K562 (cell line): ENCODE measurements around the gene STRN3. TPM values are rescaled to one million over a fixed set of nuclear protein-coding genes. Genes with fewer than 3 reads are reported as not detected.

ENCODE experiments used
- ATAC-seq: fragments of 200-7000 bp; cut with Tn5 transposase; 3 replicates; pipeline ENCODE4 v1.9.1; 2020; ENCODE audit warnings: moderate library complexity
- BruUV-seq: library from RNA; stranded (reverse); fragments of 400-500 nt; replicated peaks from 2 replicates; lab custom pipeline; 2021; lab: Mats Ljungman, UMichigan
- CTCF ChIA-PET: fragments of 300-600 bp; formaldehyde crosslinking; extraction: SDS; loops from one replicate; lab custom pipeline; 2021; ENCODE audit warnings: low intra/inter-chr PET ratio; lab: Yijun Ruan, JAX
- POLR2A ChIA-PET: fragments of 300-600, 350-650 bp; sonication (Branson Sonifier 250); formaldehyde crosslinking; extraction: SDS; loops from one replicate; lab custom pipeline; 2021; ENCODE audit warnings: antibody characterized with exemption, inconsistent platforms; lab: Yijun Ruan, JAX
- DNase-seq, 4 experiments: peaks; one replicate each; pipeline versions ENCODE4 v3.0.0 to v3.0.0-alpha.2; 2011 to 2018; ENCODE audit warnings: low spot score in 3 of 4, mixed read lengths in 3 of 4; ENCODE audit errors: extremely low read depth in 1 of 4
- FAIRE-seq: peaks from 2 replicates; lab custom pipeline; 2011; peaks lifted over from hg19 to GRCh38; lab: Jason Lieb, UNC
- H2AFZ ChIP-seq: 2 replicates; pipeline ENCODE4 v1.6.0; 2011; ENCODE audit warnings: low read depth, low read length, control low read depth, inconsistent platforms
- H3K27ac ChIP-seq: fragments of 200-600 bp; 3 replicates; pipeline ENCODE4 v1.8.0; 2011; ENCODE audit warnings: low read depth, mild to moderate bottlenecking, control low read depth, inconsistent platforms, low read length, moderate library complexity, mixed read lengths; ENCODE audit errors: extremely low read depth
- H3K27me3 ChIP-seq, 2 experiments: fragments of 300-600 bp in 1 of 2; 2 replicates in 1 of 2; 3 replicates in 1 of 2; pipeline versions ENCODE4 v1.6.0 to v1.8.0; 2011; ENCODE audit warnings: inconsistent platforms in 2 of 2, low read length in 2 of 2, mild to moderate bottlenecking in 1 of 2, mixed read lengths in 1 of 2, moderate library complexity in 1 of 2; ENCODE audit not compliant: control insufficient read depth in 2 of 2, insufficient read depth in 2 of 2
- H3K36me3 ChIP-seq: fragments of 300-600 bp; 3 replicates; pipeline ENCODE4 v1.8.0; 2011; ENCODE audit warnings: mild to moderate bottlenecking, low read length, inconsistent platforms; ENCODE audit not compliant: control insufficient read depth, insufficient read depth
- H3K4me1 ChIP-seq, 2 experiments: fragments of 200-600 bp in 1 of 2; replicated peaks in 1 of 2; 2 replicates in 1 of 2; 3 replicates in 1 of 2; pipeline versions ENCODE4 v1.5.1 to v1.8.0; 2011; ENCODE audit warnings: inconsistent platforms in 2 of 2, low read length in 2 of 2, mild to moderate bottlenecking in 1 of 2, mixed read lengths in 1 of 2, moderate library complexity in 1 of 2; ENCODE audit not compliant: control insufficient read depth in 2 of 2, insufficient read depth in 2 of 2
- H3K4me2 ChIP-seq: 2 replicates; pipeline ENCODE4 v1.6.1; 2011; ENCODE audit warnings: low read length, control low read depth, inconsistent platforms, mixed read lengths; ENCODE audit not compliant: insufficient read depth
- H3K4me3 ChIP-seq: fragments of 200-600 bp; sonication (generic), shearing (Covaris generic); 2 replicates; pipeline ENCODE4 v1.5.1; 2016; ENCODE audit warnings: control low read depth, inconsistent platforms
- H3K79me2 ChIP-seq: fragments of 200-600 bp; 3 replicates; pipeline ENCODE4 v1.8.0; 2011; ENCODE audit warnings: low read length, inconsistent platforms; ENCODE audit not compliant: control insufficient read depth, insufficient read depth
- H3K9ac ChIP-seq, 2 experiments: 2 replicates each; pipeline versions ENCODE4 v1.6.0 to v1.6.1; 2011; ENCODE audit warnings: low read depth in 2 of 2, low read length in 2 of 2, control low read depth in 1 of 2, inconsistent platforms in 1 of 2, mild to moderate bottlenecking in 1 of 2, mixed read lengths in 1 of 2; ENCODE audit not compliant: insufficient read depth in 1 of 2
- H3K9me1 ChIP-seq: one replicate; pipeline ENCODE4 v1.6.0; 2011; ENCODE audit warnings: inconsistent platforms, mild to moderate bottlenecking, low read length, moderate library complexity; ENCODE audit not compliant: control insufficient read depth, insufficient read depth
- H3K9me3 ChIP-seq: replicated peaks from 2 replicates; pipeline ENCODE4 v1.5.1; 2011; ENCODE audit warnings: low read depth, low read length, inconsistent platforms; ENCODE audit not compliant: control insufficient read depth, insufficient read depth
- H4K20me1 ChIP-seq: replicated peaks from 2 replicates; pipeline ENCODE4 v1.6.1; 2011; ENCODE audit warnings: low read length, inconsistent platforms, mixed read lengths; ENCODE audit not compliant: control insufficient read depth, insufficient read depth
- FOXK1 ChIP-seq: sonication (generic); formaldehyde crosslinking; IDR thresholded peaks from 2 replicates; pipeline ENCODE4 v1.8.0; 2022; ENCODE audit warnings: missing genetic modification reagents, mild to moderate bottlenecking, borderline replicate concordance
- NRF1 ChIP-seq, 2 experiments: fragments of 450-650 bp; IDR thresholded peaks in 1 of 2; conservative IDR thresholded peaks in 1 of 2; 2 replicates each; pipeline ENCODE4 v1.6.1; 2014; ENCODE audit warnings: mild to moderate bottlenecking in 2 of 2
- OTX1 ChIP-seq: fragments of 450-650 bp; formaldehyde crosslinking; IDR thresholded peaks from 2 replicates; pipeline ENCODE4 v1.4.0; 2022; ENCODE audit warnings: mild to moderate bottlenecking
- PHF8 ChIP-seq: fragments of 200-600 bp; sonication (generic); IDR thresholded peaks from 2 replicates; pipeline ENCODE4 v1.6.1; 2012; ENCODE audit warnings: mixed run types, mild to moderate bottlenecking, inconsistent platforms, low read length, moderate library complexity, borderline replicate concordance
- POLR2AphosphoS5 ChIP-seq: IDR thresholded peaks from 2 replicates; pipeline ENCODE4 v1.6.1; 2011; ENCODE audit warnings: mild to moderate bottlenecking, low read depth, low read length, moderate library complexity; ENCODE audit not compliant: control insufficient read depth, insufficient read depth
- ZNF507 ChIP-seq: conservative IDR thresholded peaks from 2 replicates; pipeline ENCODE4 v1.6.1; 2017; ENCODE audit warnings: missing genetic modification characterization, missing compliant biosample characterization
- ZNF76 ChIP-seq: fragments of 250-450 bp; sonication (Bioruptor Pico); IDR thresholded peaks from 2 replicates; pipeline ENCODE4 v1.4.0; 2020; ENCODE audit warnings: mild to moderate bottlenecking, moderate library complexity, borderline replicate concordance
- WGBS: fragments of 100-300 bp; shearing (Covaris generic); methylation state at CpG from one replicate; pipeline ENCODE4 v1.1.6; 2016; ENCODE audit warnings: low coverage, mixed read lengths; ENCODE audit not compliant: insufficient coverage; ENCODE audit errors: missing lambda C conversion rate; 5-methylcytosine and 5-hydroxymethylcytosine counted together
- in situ Hi-C: fragments of 300-500 bp; cut with MboI; formaldehyde crosslinking; loops from 4 replicates; pipeline ENCODE4 v1.15.0; 2018; ENCODE audit warnings: inconsistent platforms, mixed read lengths
- intact Hi-C: fragments of 100-400 bp; cut with micrococcal nuclease; formaldehyde crosslinking; loops from 2 replicates; pipeline ENCODE4 v1.14.2; 2022
- polyA plus RNA-seq, 8 experiments: library from polyadenylated mRNA; depleted of rRNA in 4 of 8; stranded (reverse) in 5 of 8; unstranded in 3 of 8; fragments of >200 nt; fragmentation: Nextera tagmentation in 2 of 8; fragmentation: Illumina TruSeq in 1 of 8; extraction: Ambion mirVana in 2 of 8; extraction: Trizol in 1 of 8; gene quantifications; 2 replicates each; pipeline versions ENCODE4 v1.2.1 to v1.2.3, GENCODE V29; 2011 to 2014; ENCODE audit warnings: inconsistent platforms in 1 of 8, missing spikeins in 1 of 8
- total RNA-seq, 7 experiments: library from RNA; depleted of rRNA in 6 of 7; stranded (reverse); fragments of >200 nt in 6 of 7; fragmentation: Illumina TruSeq in 2 of 7; extraction: Trizol in 2 of 7; gene quantifications; 2 replicates each; pipeline versions ENCODE4 v1.2.1 to v1.2.3, GENCODE V29; 2011 to 2021; ENCODE audit warnings: low replicate concordance in 1 of 7

The STRN3 gene
- total and polyA plus RNA-seq, 9 of the 15 experiments (the other 6 are each of a cell fraction or from before 2014, with no cell fraction given) = 5.9 to 29.1 (median 16.0) TPM

- Histone ChIP-seq H3K27me3 (no peaks in the 10 kb centered on the region), H4K20me1 (no peaks in the 10 kb centered on the region), H3K9me1 (no peaks in the 10 kb centered on the region), H3K79me2 (no peaks in the 10 kb centered on the region), H2AFZ (no peak overlapping the region), H3K27ac (no peak overlapping the region), H3K9ac (no peak overlapping the region), H3K9me3 (no peaks in the 10 kb centered on the region), H3K4me1 (peaks cover 0 to 6% of the 10 kb centered on the region in 2 experiments; a peak in 2 of 5 replicates), H3K36me3 (peaks cover 88% of the 10 kb centered on the region), H3K4me3 (no peak overlapping the region), H3K4me2 (no peak overlapping the region; the same call in 1 of the 2 replicates)
- intact Hi-C loops (no loop called here), in situ Hi-C loops (no loop called here)
- 88% methylated on average over 7 of the region's 7 CpGs for WGBS
- CTCF ChIA-PET = no interaction called here
- ATAC-seq = no peak
- no peak for FAIRE-seq
- DNase-seq = no peak
- BruUV-seq = no TSS peak
- TF ChIP-seq PHF8 = no peak
- no peak for TF ChIP-seq FOXK1 (CRISPR knock-in tag)
- TF ChIP-seq ZNF76 (CRISPR knock-in tag) = no peak
- TF ChIP-seq OTX1 (CRISPR knock-in tag) = no peak
- no peak for TF ChIP-seq NRF1 (conservative IDR thresholded peaks at IDR 0.05 in 1 of 2, IDR thresholded peaks at IDR 0.05 in 1 of 2)
- TF ChIP-seq POLR2AphosphoS5 = no peak
- TF ChIP-seq ZNF507 = no peak
- POLR2A ChIA-PET = interaction anchor here (0.7 to 1.3 kb wide), 2 partner anchors 9 to 12 kb away, joined by 3 to 4 read pairs; no protein-coding TSS in a partner anchor
These were observed 140.1 kb downstream of the STRN3 start for GRCh38 chr14:30885840-30886740.
